ENCODE measurements around the gene PANX1.

Gene PANX1

GRCh38 chr11:94186342-94187203, 57.9 kb downstream of the PANX1 start:
- DNase-seq = no peak

GRCh38 chr11:94193288-94193687, 64.6 kb downstream of the PANX1 start:
- DNase-seq = no peak

GRCh38 chr11:94194712-94195111, 66.1 kb downstream of the PANX1 start:
- DNase-seq = no peak

- DNase-seq = no peak
These were observed 67.7 kb downstream of the PANX1 start for GRCh38 chr11:94196363-94196762.

GRCh38 chr11:94198718-94199117, 70.1 kb downstream of the PANX1 start:
- DNase-seq = no peak

GRCh38 chr11:94199136-94200130, 70.8 kb downstream of the PANX1 start:
- DNase-seq = no peak

GRCh38 chr11:94201004-94201465, 72.4 kb downstream of the PANX1 start:
- DNase-seq = no peak

GRCh38 chr11:94203070-94203469, 74.4 kb downstream of the PANX1 start:
- DNase-seq = no peak

- no peak for DNase-seq
These were observed 82.7 kb downstream of the PANX1 start for GRCh38 chr11:94211261-94211830.

- DNase-seq = no peak
These were observed 84.3 kb downstream of the PANX1 start for GRCh38 chr11:94212898-94213297.

- DNase-seq = no peak
These were observed 89.1 kb downstream of the PANX1 start for GRCh38 chr11:94217705-94218104.

- no peak for DNase-seq
These were observed 89.7 kb downstream of the PANX1 start for GRCh38 chr11:94218372-94218771.

- DNase-seq = no peak
These were observed 91.1 kb downstream of the PANX1 start for GRCh38 chr11:94219771-94220170.

- DNase-seq = no peak
These were observed 95.4 kb downstream of the PANX1 start for GRCh38 chr11:94224078-94224477.

All from NCI-H187 (cell line).